Stomach smooth muscle (tissue), 2 donors: ENCODE measurements around the gene LHFPL3.
"Not testable (repeated sequence)": the region's sequence is repeated elsewhere in the genome, so short reads cannot be mapped to it uniquely, and the experiment has no call there.

ENCODE experiments used
- H3K27ac ChIP-seq: one replicate; pipeline ENCODE4 v1.7.0; 2013; ENCODE audit warnings: mild to moderate bottlenecking, low read length, inconsistent platforms
- H3K27me3 ChIP-seq, 2 donors: one replicate each; pipeline ENCODE4 v1.7.0; 2013; ENCODE audit warnings: low read length in 2 of 2; ENCODE audit not compliant: insufficient read depth in 2 of 2, control insufficient read depth in 1 of 2
- H3K36me3 ChIP-seq, 2 donors: one replicate each; pipeline ENCODE4 v1.7.0; 2013; ENCODE audit warnings: low read length in 2 of 2; ENCODE audit not compliant: control insufficient read depth in 2 of 2, insufficient read depth in 2 of 2
- H3K4me1 ChIP-seq: one replicate; pipeline ENCODE4 v1.7.0; 2013; ENCODE audit warnings: low read length; ENCODE audit not compliant: control insufficient read depth, insufficient read depth
- H3K4me3 ChIP-seq, 2 donors: one replicate each; pipeline ENCODE4 v1.7.0; 2013; ENCODE audit warnings: low read length in 2 of 2
- H3K9ac ChIP-seq, 2 donors: one replicate each; pipeline ENCODE4 v1.7.0; 2013; ENCODE audit warnings: low read length in 2 of 2, mild to moderate bottlenecking in 1 of 2
- H3K9me3 ChIP-seq, 2 donors: one replicate each; pipeline ENCODE4 v1.7.0; 2013; ENCODE audit warnings: low read length in 2 of 2; ENCODE audit not compliant: control insufficient read depth in 2 of 2
- donor health status: healthy.
- donor health status: Pancreatic carcinoma.

Gene LHFPL3

DNA sequence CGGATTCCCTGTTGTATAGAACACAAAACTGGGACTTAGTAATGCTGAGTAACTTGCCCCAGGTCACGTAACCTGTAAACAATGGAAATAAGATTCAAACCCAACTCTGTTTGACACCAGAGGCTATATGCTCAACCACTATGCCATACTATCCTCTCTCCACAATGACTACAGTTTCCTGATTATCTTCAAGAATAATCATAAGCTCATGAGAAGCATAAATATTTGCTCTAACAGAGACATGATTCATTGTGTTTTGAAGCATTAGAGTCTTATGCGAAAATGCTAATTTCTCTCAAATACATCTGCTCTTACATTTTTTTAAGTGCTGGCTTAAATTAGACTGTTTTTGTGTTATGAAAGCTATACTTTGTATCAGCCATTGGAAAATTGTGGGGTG, 241.3 kb downstream of the LHFPL3 start:
- Histone ChIP-seq H3K9me3 (no peaks in the 10 kb centered on the region), H3K36me3 (no peaks in the 10 kb centered on the region), H3K27me3 (no peaks in the 10 kb centered on the region), H3K9ac (no peak overlapping the region), H3K4me1 (no peaks in the 10 kb centered on the region), H3K4me3 (no peak overlapping the region), H3K27ac (no peak overlapping the region)

GRCh38 chr7:104572554-104572953, 244.2 kb downstream of the LHFPL3 start:
- no peaks in the 10 kb centered on the region for H3K9me3 ChIP-seq

DNA sequence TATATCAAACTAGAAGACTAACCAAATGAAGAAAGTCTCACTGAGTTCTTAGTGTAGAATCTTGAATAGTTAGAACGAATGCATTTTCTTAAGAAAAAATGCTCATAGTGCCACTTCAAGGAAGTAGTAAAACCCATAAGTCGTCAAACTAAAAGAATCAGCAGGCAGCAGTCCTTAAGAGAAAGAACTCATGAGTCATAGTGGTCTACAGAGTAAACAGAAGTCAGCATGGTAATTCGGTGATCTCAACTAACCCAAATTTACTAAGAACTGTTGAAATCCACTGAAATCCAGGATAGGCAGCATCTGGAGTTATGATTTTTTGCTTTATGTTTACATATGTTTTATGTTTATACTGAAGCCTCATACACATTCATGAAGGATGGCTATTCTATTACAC, 256.2 kb downstream of the LHFPL3 start:
- no peak overlapping the region for H3K27ac ChIP-seq
- H3K4me1 ChIP-seq: no peaks in the 10 kb centered on the region
- H3K4me3 ChIP-seq: no peak overlapping the region
- H3K9ac ChIP-seq: no peak overlapping the region
- no peaks in the 10 kb centered on the region for H3K9me3 ChIP-seq
- no peaks in the 10 kb centered on the region for H3K36me3 ChIP-seq
- no peaks in the 10 kb centered on the region for H3K27me3 ChIP-seq

More at GRCh38 chr7:104572554-104572953, 244.2 kb downstream of the LHFPL3 start:
- H3K4me3 ChIP-seq: no peak overlapping the region
- no peak overlapping the region for H3K27ac ChIP-seq
- H3K4me1 ChIP-seq: no peaks in the 10 kb centered on the region
- H3K36me3 ChIP-seq: no peaks in the 10 kb centered on the region
- no peak overlapping the region for H3K9ac ChIP-seq
- H3K27me3 ChIP-seq: no peaks in the 10 kb centered on the region

GRCh38 chr7:104595591-104595990, 267.2 kb downstream of the LHFPL3 start:
- not testable (repeated sequence) for H3K4me1 ChIP-seq, H3K4me3 ChIP-seq, H3K27ac ChIP-seq, H3K9ac ChIP-seq, H3K9me3 ChIP-seq, H3K36me3 ChIP-seq, H3K27me3 ChIP-seq

DNA sequence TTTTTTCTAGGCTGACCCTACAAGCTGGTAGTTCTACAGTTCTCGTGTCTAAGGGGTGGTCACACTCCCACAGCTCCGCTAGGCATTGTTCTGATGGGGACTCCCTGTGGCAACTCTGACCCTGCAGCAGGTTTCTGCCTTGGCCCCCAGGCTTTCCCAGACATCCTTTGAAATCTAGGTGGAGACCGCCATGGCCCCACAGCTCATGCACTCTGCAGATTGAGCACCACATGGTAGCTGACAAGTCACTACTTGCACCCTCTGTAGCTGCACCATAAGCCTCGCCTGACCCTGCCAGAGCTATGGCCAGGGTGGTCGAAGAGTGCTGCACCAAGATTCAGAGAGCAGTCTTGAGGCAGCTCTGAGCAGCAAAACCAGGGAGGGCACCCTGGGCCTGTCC, 275.6 kb downstream of the LHFPL3 start:
- Histone ChIP-seq H3K27me3 (no peaks in the 10 kb centered on the region), H3K9ac (no peak overlapping the region), H3K4me1 (no peaks in the 10 kb centered on the region), H3K4me3 (no peak overlapping the region), H3K36me3 (no peaks in the 10 kb centered on the region), H3K27ac (no peak overlapping the region), H3K9me3 (no peaks in the 10 kb centered on the region)

GRCh38 chr7:104604706-104605105, 276.3 kb downstream of the LHFPL3 start:
- Histone ChIP-seq H3K36me3 (no peaks in the 10 kb centered on the region), H3K9ac (no peak overlapping the region), H3K4me3 (no peak overlapping the region), H3K4me1 (no peaks in the 10 kb centered on the region), H3K27ac (no peak overlapping the region), H3K9me3 (no peaks in the 10 kb centered on the region), H3K27me3 (no peaks in the 10 kb centered on the region)

DNA sequence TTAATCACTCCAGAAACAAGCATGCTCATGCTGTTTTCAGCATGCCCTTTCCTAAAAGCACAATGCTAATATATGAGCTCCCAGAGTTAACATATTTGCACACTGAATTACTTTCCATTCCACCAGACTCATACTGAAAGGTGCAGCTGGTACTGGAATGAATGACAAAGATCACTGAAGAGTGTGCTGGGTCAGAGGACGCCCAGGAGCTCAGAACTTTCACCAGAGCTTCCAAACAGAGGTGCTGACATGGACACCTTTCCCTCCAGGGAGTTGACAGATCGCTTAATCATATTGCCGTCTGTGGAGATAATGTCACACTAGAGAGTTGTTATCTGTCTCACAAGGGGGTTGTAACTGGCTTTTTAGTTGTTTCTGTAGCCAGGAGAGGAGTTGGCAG, 292.9 kb downstream of the LHFPL3 start:
- no peak overlapping the region for H3K27ac ChIP-seq
- H3K4me1 ChIP-seq: no peaks in the 10 kb centered on the region
- H3K27me3 ChIP-seq: no peaks in the 10 kb centered on the region
- no peak overlapping the region for H3K4me3 ChIP-seq
- H3K36me3 ChIP-seq: no peaks in the 10 kb centered on the region
- no peak overlapping the region for H3K9ac ChIP-seq
- no peaks in the 10 kb centered on the region for H3K9me3 ChIP-seq

DNA sequence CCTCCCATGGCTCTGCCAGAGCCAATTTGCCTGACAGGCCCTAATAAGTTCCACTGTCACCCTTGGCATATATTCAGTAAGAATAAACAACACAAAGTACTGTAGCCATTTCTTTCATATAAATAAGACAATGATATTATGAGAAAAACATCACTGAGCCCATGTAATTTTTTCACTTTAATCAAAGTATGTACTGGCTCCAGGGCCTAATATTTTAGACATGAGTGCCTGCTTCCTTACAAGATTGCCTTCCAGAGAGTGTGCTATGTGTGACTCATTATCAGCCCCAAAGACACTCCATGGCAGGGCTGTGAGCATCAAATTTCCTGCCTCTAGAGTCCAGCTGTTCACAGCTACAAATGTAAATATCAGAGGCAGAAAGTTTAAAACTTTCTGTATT, 297.6 kb downstream of the LHFPL3 start:
- Histone ChIP-seq H3K9ac (no peak overlapping the region), H3K4me3 (no peak overlapping the region), H3K27me3 (no peaks in the 10 kb centered on the region), H3K9me3 (no peaks in the 10 kb centered on the region), H3K27ac (no peak overlapping the region), H3K36me3 (no peaks in the 10 kb centered on the region), H3K4me1 (no peaks in the 10 kb centered on the region)

GRCh38 chr7:104627516-104627915, 299.1 kb downstream of the LHFPL3 start:
- no peaks in the 10 kb centered on the region for H3K4me1 ChIP-seq
- no peaks in the 10 kb centered on the region for H3K27me3 ChIP-seq
- H3K9ac ChIP-seq: no peak overlapping the region
- H3K4me3 ChIP-seq: no peak overlapping the region
- H3K36me3 ChIP-seq: no peaks in the 10 kb centered on the region
- no peaks in the 10 kb centered on the region for H3K9me3 ChIP-seq
- no peak overlapping the region for H3K27ac ChIP-seq

DNA sequence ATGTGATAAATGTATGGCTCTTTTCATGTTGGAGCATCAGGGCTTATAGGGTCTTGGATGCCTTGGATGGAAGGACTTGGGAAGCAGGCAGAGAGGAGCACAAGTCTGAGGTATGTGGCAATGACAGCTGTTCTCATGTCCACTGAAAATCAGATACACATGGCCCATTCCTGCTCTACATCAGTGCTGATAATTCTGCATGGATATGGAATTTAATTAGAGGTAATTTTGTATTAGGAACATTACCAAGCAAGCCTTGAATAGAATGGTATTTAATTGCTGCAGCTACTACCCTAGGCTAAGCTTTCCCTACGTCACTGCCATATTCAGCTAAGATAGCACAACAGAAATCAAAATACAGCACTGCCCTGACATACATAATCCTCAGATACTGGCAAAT, 299.6 kb downstream of the LHFPL3 start:
- no peak overlapping the region for H3K4me3 ChIP-seq
- H3K27ac ChIP-seq: no peak overlapping the region
- no peak overlapping the region for H3K9ac ChIP-seq
- no peaks in the 10 kb centered on the region for H3K27me3 ChIP-seq
- no peaks in the 10 kb centered on the region for H3K9me3 ChIP-seq
- H3K36me3 ChIP-seq: no peaks in the 10 kb centered on the region
- H3K4me1 ChIP-seq: no peaks in the 10 kb centered on the region

DNA sequence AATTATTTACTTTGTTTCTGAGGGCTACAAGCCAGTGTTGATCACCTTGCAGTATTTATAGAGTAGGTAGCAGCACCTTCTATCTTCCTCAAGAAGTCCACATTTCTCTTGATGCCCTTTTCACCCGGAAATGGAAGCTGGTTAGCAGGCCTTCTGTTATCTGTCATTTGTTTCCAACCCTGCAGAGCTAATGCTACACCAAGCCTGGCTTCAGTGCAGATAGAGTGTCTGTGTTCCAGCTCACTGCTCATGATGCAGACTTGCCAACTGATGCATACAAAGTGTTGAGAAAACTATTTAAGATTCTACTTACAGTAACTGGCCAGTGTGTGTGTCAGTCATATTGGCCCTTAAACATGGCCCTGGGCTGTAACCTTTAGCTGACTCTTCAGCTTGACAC, 301.0 kb downstream of the LHFPL3 start:
- no peak overlapping the region for H3K4me3 ChIP-seq
- H3K27me3 ChIP-seq: no peaks in the 10 kb centered on the region
- H3K27ac ChIP-seq: no peak overlapping the region
- H3K9ac ChIP-seq: no peak overlapping the region
- no peaks in the 10 kb centered on the region for H3K9me3 ChIP-seq
- H3K36me3 ChIP-seq: no peaks in the 10 kb centered on the region
- H3K4me1 ChIP-seq: no peaks in the 10 kb centered on the region

DNA sequence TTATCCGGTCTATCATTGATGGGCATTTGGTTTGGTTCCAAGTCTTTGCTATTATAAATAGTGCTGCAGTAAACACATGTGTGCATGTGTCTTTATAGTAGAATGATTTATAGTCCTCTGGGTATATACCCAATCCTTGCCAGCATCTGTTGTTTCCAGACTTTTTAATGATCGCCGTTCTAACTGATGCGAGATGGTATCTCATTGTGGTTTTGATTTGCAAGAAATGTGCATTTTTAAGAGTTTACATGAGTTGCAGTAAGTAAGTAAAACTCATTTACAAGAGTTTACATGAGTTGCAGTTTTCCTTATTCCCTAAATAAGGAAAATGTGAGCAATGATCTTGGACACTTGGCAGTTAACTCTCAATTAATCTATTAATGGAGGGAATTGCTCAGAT, 312.1 kb downstream of the LHFPL3 start:
- Histone ChIP-seq H3K4me1 (no peaks in the 10 kb centered on the region), H3K9me3 (no peaks in the 10 kb centered on the region), H3K36me3 (no peaks in the 10 kb centered on the region), H3K4me3 (no peak overlapping the region), H3K27ac (no peak overlapping the region), H3K27me3 (peaks cover 0 to 2% of the 10 kb centered on the region in 2 donors), H3K9ac (no peak overlapping the region)
